CD4-positive, alpha-beta T cell treated with Interleukin-1 beta for 1 hour (primary cell): ENCODE data around the gene ADAMTS18.
"Not testable (repeated sequence)": the region's sequence is repeated elsewhere in the genome, so short reads cannot be mapped to it uniquely, and the experiment has no call there.

Experiments
- DNase-seq, 2 donors: peaks; one replicate each; pipeline ENCODE4 v3.0.0-alpha.2; 2020 to 2022

The ADAMTS18 gene

GRCh38 chr16:77322757-77323156, 112.1 kb downstream of the ADAMTS18 start:
- no peak for DNase-seq

- DNase-seq, result no peak
Observed at GRCh38 chr16:77317059-77317458, 117.8 kb downstream of the ADAMTS18 start.

- no peak for DNase-seq
Observed at GRCh38 chr16:77310877-77311276, 124.0 kb downstream of the ADAMTS18 start.

GRCh38 chr16:77308163-77308561, 126.7 kb downstream of the ADAMTS18 start:
- DNase-seq, result no peak

- no peak for DNase-seq
Observed at GRCh38 chr16:77307426-77308162, 127.2 kb downstream of the ADAMTS18 start.

- no peak for DNase-seq
Observed at GRCh38 chr16:77306075-77306474, 128.8 kb downstream of the ADAMTS18 start.

- no peak for DNase-seq
Observed at GRCh38 chr16:77304877-77305276, 130.0 kb downstream of the ADAMTS18 start.

GRCh38 chr16:77304134-77304533, 130.7 kb downstream of the ADAMTS18 start:
- DNase-seq, result no peak

- no peak for DNase-seq
Observed at GRCh38 chr16:77302674-77303073, 132.2 kb downstream of the ADAMTS18 start.

- DNase-seq, result no peak
Observed at GRCh38 chr16:77302249-77302648, 132.6 kb downstream of the ADAMTS18 start.

- DNase-seq, result no peak
Observed at GRCh38 chr16:77300256-77300655, 134.6 kb downstream of the ADAMTS18 start.

GRCh38 chr16:77299395-77299794, 135.4 kb downstream of the ADAMTS18 start:
- DNase-seq, result no peak

GRCh38 chr16:77298418-77299360, 136.1 kb downstream of the ADAMTS18 start:
- no peak for DNase-seq

GRCh38 chr16:77297996-77298395, 136.8 kb downstream of the ADAMTS18 start:
- no peak for DNase-seq

GRCh38 chr16:77295896-77296295, 138.9 kb downstream of the ADAMTS18 start:
- no peak for DNase-seq

GRCh38 chr16:77290451-77291115, 144.3 kb downstream of the ADAMTS18 start:
- DNase-seq, result no peak

GRCh38 chr16:77289331-77289809, 145.5 kb downstream of the ADAMTS18 start:
- no peak for DNase-seq

- no peak for DNase-seq
Observed at GRCh38 chr16:77288222-77288621, 146.6 kb downstream of the ADAMTS18 start.

- no peak for DNase-seq
Observed at GRCh38 chr16:77285676-77286075, 149.2 kb downstream of the ADAMTS18 start.

- DNase-seq, result no peak
Observed at GRCh38 chr16:77282345-77282744, 152.5 kb downstream of the ADAMTS18 start.

GRCh38 chr16:77279316-77279715, 155.5 kb downstream of the ADAMTS18 start:
- DNase-seq, result not testable (repeated sequence)

GRCh38 chr16:77277571-77277970, 157.3 kb downstream of the ADAMTS18 start:
- DNase-seq, result no peak

- DNase-seq, result no peak
Observed at GRCh38 chr16:77277141-77277540, 157.7 kb downstream of the ADAMTS18 start.
